GM12873 (cell line): ENCODE data around the gene TMEM174.

ENCODE experiments used
- TF ChIP-seq, protein P1 (sequence below): IDR thresholded peaks from 2 replicates; pipeline ENCODE4 v1.5.1; 2012; ENCODE audit warnings: low read depth, mild to moderate bottlenecking, moderate library complexity, low read length, control low read depth; ENCODE audit not compliant: insufficient read depth; ENCODE audit errors: missing control alignments

TMEM174 gene

DNA sequence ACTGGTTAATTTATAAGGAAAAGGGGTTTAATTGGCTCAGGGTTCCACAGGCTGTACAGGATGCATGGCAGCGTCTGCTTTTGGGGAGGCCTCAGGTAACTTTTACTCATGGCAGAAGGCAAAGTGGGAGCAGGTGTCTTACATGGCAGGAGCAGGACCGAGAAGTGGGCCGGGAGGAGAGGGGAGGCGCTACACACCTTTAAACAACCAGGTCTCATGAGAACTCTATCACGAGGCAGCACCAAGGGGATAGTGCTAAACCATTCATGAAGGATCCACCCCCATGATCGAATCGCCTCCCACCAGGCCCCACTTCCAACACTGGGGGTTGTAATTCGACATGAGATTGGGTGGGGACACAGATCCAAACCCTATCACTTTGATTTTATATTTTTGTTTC lies 31.0 kb upstream of the TMEM174 start:
- TF ChIP-seq, protein P1, sequence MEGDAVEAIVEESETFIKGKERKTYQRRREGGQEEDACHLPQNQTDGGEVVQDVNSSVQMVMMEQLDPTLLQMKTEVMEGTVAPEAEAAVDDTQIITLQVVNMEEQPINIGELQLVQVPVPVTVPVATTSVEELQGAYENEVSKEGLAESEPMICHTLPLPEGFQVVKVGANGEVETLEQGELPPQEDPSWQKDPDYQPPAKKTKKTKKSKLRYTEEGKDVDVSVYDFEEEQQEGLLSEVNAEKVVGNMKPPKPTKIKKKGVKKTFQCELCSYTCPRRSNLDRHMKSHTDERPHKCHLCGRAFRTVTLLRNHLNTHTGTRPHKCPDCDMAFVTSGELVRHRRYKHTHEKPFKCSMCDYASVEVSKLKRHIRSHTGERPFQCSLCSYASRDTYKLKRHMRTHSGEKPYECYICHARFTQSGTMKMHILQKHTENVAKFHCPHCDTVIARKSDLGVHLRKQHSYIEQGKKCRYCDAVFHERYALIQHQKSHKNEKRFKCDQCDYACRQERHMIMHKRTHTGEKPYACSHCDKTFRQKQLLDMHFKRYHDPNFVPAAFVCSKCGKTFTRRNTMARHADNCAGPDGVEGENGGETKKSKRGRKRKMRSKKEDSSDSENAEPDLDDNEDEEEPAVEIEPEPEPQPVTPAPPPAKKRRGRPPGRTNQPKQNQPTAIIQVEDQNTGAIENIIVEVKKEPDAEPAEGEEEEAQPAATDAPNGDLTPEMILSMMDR = no peak

DNA sequence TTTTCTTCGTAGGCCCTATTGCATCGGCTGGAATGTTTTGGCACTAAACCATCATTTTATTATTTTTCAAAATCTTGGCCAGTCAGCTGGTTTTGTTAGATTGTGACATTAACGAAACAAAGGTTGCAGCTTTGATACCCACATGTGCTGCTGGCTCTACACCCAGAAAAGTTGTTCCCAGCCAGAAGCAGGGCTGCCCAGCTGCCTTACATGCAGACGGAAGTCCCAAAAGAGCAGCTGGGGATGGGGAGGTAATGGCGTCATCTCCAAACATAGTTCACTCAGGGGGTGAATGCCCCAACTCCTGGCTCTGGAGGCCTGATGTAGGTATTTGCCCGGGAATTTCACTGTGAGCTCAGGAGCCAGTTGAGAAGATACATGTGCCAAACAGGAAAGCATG lies 29.3 kb upstream of the TMEM174 start:
- TF ChIP-seq, protein P1 = no peak

DNA sequence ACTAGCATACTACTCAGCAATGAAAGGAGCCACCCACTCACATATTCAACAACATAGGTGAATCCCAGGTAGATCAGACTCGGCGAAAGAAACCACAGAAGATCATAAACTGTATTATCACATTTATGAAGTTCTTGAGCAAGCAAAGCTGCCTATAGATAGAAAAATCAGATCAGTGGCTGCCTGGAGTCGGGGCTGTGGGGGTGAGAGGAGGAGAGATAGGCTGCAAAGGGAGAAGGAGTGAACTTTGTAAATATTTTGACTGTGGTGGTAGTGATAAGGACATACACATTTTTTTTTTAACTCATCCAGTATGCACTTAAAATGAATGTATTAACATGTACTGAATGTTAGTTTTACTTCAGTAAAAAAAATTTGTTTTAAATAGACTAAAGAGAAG lies 23.5 kb upstream of the TMEM174 start:
- TF ChIP-seq, protein P1 = no peak

DNA sequence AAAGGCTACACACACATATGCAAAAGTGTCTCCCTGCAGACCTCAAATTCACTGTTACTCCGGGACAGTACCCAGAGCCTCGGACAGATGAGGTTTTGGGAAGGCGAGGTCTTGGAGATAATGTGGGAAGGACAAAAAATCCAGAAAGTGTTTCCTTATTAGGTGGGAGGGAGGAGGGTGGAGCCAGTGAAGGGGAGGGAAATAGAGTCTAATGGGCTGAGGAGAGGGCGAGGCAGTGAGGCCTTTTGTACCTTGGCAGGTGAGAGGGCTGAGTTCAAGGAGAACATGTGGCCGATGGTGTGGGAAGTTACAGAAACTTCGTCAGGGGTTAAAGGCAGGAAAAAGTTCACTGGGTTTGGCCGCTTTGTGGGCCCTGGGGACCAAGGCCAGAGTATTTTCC lies 22.1 kb upstream of the TMEM174 start:
- TF ChIP-seq, protein P1 = no peak

DNA sequence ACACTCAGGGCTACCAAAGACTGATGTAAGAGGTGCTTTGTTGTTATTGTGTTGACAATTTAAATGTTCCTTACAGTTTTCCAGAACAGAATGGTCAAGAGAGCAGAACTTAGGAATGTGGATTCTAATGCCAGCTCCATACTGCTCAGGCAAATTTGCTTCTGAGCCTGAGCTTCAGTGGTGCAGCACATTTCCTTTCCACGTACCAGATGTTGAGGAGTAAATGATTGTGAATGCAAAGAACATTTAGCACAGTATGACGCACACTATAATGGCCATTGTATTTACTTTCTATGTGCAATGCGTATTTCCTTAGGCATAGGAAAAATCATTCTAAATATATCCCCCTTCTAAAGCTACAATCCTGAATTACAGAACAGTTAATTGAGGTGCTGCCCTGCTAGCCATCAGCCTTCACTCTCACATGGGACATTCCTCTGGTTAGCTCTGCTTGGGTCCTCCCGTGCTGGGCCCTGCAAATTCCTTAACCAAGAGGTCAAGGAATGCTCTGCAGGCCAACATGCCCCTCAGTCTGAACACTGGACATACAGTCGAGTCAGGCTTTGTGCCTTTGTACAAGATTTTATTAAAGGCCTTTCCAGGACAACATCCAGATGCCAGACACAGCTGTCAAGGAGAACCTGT lies 21.1 kb upstream of the TMEM174 start:
- TF ChIP-seq, protein P1 = no peak

DNA sequence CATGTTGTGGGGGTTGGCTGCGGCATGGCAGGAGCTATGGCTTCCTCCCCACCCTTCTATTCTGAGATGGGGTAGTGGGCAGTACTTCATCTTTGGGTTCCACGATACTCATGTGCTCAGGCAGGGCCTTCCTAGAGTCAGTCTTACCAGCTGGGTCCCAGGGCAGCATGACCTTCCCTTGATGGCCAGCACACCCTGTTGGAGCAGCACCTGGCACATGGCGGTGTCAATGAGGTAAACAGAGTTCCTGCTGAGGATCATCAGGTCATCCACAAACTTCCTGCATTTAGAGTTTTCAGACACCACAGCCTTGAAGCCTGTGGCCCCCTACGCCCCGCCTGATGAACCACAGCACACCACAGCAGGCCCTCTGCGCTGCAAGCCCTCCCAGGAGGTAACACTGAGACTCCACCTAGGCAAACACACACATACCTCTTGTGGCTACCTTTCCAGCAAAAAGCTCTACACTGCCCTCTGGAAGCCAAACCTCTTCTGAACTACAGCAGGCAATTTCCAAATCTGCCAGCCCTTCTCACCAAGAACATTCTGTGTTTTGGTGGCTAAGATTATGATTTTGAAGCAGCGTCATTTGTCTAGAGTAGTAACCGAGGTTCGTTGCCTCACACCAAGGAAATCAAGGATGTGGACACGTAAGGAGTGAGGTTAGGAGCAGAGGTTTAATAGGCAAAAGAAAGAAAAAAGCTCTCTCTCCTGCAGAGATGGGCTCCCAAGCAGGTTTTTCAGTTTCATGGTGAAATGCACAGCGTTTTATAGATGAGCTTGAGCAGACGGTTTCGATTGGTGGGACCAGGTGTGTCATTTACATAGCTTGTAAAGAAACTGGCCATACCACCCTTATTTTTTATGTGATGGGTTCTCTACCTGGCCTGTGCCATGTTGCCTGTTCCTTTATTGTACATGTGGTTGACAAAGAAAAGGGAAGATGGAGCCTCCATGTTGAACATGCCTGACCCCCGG lies 20.3 kb upstream of the TMEM174 start:
- TF ChIP-seq, protein P1 = no peak

DNA sequence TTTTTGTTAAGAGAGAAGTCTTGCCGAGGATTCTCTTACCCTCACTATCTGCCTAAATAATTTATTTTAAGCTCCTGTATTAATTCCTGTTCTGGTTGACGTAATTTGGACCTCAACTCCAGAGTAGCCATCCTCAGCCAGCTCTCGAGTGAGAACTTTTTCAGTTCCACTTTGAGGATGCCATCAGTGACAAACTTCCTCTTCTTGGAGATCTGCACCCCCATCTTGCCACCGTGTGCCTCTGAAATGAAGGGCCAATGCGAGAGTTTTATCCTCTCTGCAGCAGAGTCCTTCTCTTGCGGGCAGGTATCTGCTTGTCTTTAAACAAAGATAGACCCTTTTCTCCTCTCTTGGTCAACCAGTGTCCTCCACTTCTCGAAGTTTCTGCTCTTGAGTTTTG lies 19.5 kb upstream of the TMEM174 start:
- TF ChIP-seq, protein P1 = no peak
